Activated CD4-positive, alpha-beta T cell treated with anti-CD3 and anti-CD28 coated beads, Interleukin-2, amount 10 ng/mL, durations not matched to agents 7 days and 5 days (primary cell): ENCODE data around the gene UPK1B. TPM values are rescaled to one million over a fixed set of nuclear protein-coding genes. Genes with fewer than 3 reads are reported as not detected.
"Not testable (repeated sequence)": the region's sequence is repeated elsewhere in the genome, so short reads cannot be mapped to it uniquely, and the experiment has no call there.

Experiments used
- CTCF ChIA-PET: fragments of 350-600 bp; sonication (Branson Sonifier 250); formaldehyde crosslinking; loops from one replicate; lab custom pipeline; 2021; ENCODE audit warnings: antibody characterized with exemption; lab: Charles Lee
- POLR2A ChIA-PET: fragments of 350-600 bp; sonication (Branson Sonifier 250); formaldehyde crosslinking; loops from one replicate; lab custom pipeline; 2021; ENCODE audit warnings: antibody characterized with exemption; lab: Charles Lee
- DNase-seq: peaks from one replicate; pipeline ENCODE4 v3.0.0-alpha.2; 2020
- H3K27ac Mint-ChIP-seq: one replicate; pipeline ENCODE4 v1.8.0; 2021; ENCODE audit warnings: mild to moderate bottlenecking, moderate library complexity, mixed read lengths
- H3K27me3 Mint-ChIP-seq: one replicate; pipeline ENCODE4 v1.8.0; 2021; ENCODE audit warnings: mixed read lengths
- H3K36me3 Mint-ChIP-seq: one replicate; pipeline ENCODE4 v1.8.0; 2021; ENCODE audit warnings: low read depth, mixed read lengths
- H3K4me1 Mint-ChIP-seq: one replicate; pipeline ENCODE4 v1.8.0; 2021; ENCODE audit warnings: mixed read lengths
- H3K4me3 Mint-ChIP-seq: one replicate; pipeline ENCODE4 v1.8.0; 2021; ENCODE audit warnings: mild to moderate bottlenecking, moderate library complexity, mixed read lengths
- H3K9me3 Mint-ChIP-seq: one replicate; pipeline ENCODE4 v1.8.0; 2021; ENCODE audit warnings: mixed read lengths
- total RNA-seq, 2 experiments: library from RNA; stranded (reverse); gene quantifications; one replicate each; pipeline ENCODE4 v1.2.3, GENCODE V29; 2021

The UPK1B gene
- not detected for total RNA-seq

DNA sequence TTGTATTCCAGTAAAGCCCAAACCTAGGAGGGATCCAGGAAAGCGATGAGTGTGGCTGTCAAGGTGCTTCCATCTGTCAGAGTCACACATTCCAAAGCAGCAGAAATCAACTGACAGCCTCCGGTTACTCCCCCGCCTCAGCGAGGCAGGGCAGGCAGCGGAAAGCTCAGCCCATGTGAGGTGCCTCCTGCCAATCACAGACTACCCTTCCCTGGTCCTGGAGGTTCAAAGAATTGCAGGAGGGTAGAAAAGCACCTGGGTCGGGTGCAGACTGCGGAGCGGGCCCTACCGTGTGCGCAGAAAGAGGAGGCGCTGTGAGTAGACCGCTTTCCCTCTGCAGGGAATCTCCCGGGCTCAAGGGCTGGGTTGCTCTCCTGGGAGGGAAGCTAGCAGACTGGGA is at the start of gene UPK1B:
TSS of gene UPK1B (plus strand) at position 274 of the 400 bp plus-strand sequence. CDS start 13,144 bp downstream, outside the sequence.
- H3K27ac Mint-ChIP-seq = no peak within 1 kb of the TSS
- H3K4me1 Mint-ChIP-seq = no peaks in the 10 kb centered on the region
- H3K27me3 Mint-ChIP-seq = peaks cover 11% of the 10 kb centered on the region
- DNase-seq = no peak
- CTCF ChIA-PET = no interaction called here
- H3K36me3 Mint-ChIP-seq = no peaks in the 10 kb centered on the region
- POLR2A ChIA-PET = no interaction called here
- no peaks in the 10 kb centered on the region for H3K9me3 Mint-ChIP-seq
- H3K4me3 Mint-ChIP-seq = no peak within 1 kb of the TSS

DNA sequence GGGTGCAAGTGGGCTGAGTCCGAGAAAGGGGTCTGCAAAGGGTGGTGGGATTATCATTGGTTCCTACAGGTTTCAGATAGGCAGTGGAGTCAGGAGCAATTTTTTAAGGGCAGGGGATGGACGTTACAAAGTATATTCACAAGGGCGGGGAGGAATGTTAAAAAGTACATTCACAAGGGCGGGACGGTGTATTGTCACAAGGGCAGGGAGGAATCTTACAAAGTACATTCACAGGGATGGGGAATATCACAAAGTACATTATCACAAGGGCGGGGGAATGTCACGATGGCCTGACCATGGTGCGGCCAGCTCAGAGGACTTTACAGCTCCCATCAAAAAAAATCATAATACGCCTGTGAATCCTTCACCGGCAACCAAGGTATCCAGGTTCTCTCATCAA is 48.1 kb upstream of the UPK1B start:
- Mint-ChIP-seq H3K4me3 (no peak overlapping the region), H3K4me1 (no peaks in the 10 kb centered on the region), H3K27me3 (peaks cover 3% of the 10 kb centered on the region), H3K27ac (no peak overlapping the region), H3K36me3 (no peaks in the 10 kb centered on the region), H3K9me3 (no peaks in the 10 kb centered on the region)
- DNase-seq = no peak
- ChIA-PET POLR2A (no interaction called here), CTCF (no interaction called here)

DNA sequence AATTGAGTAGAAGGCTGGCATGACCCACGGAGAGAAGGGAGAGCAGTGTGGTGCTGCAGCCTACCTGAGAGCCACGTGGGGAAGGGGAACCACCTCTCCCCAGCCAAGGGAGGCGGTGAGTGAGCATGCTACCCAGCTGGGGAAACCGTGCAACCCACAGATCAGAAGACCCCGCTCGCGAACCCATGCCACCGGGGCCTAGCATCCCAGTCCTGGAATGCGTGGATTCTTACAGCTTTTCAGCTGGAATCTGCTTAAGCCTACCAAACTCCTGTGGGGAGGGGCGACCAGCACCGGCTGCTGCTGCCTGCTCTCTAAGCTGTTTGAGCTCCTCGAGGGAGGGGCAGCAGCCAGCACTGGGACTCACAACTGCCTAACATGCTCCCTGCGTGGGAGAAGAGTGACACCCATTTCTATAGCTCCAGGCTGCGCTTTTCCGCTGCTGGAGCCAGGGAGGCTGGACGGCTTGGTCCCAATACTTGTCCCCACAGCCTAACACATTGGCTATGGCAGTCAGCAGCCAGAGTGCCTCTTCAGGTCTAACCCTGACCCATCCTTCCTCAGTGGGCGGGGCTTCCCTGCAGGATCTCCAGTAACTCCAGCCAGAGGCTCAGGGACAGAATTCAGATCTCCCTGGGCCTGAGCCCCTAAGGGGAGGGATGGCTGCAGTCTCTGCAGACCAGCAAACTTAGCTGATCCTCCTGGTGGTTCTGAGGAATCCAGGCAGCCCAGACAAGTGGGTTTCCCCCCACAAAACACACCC is 47.5 kb upstream of the UPK1B start:
- no peak for DNase-seq
- Mint-ChIP-seq H3K36me3 (no peaks in the 10 kb centered on the region), H3K4me1 (no peaks in the 10 kb centered on the region), H3K4me3 (no peak overlapping the region), H3K9me3 (no peaks in the 10 kb centered on the region), H3K27ac (no peak overlapping the region), H3K27me3 (peaks cover 3% of the 10 kb centered on the region)
- CTCF ChIA-PET = no interaction called here
- POLR2A ChIA-PET = no interaction called here

GRCh38 chr3:119130291-119130690 is 43.1 kb upstream of the UPK1B start:
- H3K4me1 Mint-ChIP-seq, H3K27me3 Mint-ChIP-seq, H3K4me3 Mint-ChIP-seq, H3K27ac Mint-ChIP-seq, H3K36me3 Mint-ChIP-seq, DNase-seq, POLR2A ChIA-PET, H3K9me3 Mint-ChIP-seq, CTCF ChIA-PET: not testable (repeated sequence)

- H3K4me1 Mint-ChIP-seq, POLR2A ChIA-PET, H3K9me3 Mint-ChIP-seq, H3K36me3 Mint-ChIP-seq, H3K27ac Mint-ChIP-seq, H3K4me3 Mint-ChIP-seq, DNase-seq, H3K27me3 Mint-ChIP-seq: not testable (repeated sequence)
- CTCF ChIA-PET = interaction anchor here (0.6 kb wide), 1 partner anchor 248 kb away, joined by 3 read pairs; no protein-coding TSS in a partner anchor
Measured at GRCh38 chr3:119132291-119132690, 41.1 kb upstream of the UPK1B start.

DNA sequence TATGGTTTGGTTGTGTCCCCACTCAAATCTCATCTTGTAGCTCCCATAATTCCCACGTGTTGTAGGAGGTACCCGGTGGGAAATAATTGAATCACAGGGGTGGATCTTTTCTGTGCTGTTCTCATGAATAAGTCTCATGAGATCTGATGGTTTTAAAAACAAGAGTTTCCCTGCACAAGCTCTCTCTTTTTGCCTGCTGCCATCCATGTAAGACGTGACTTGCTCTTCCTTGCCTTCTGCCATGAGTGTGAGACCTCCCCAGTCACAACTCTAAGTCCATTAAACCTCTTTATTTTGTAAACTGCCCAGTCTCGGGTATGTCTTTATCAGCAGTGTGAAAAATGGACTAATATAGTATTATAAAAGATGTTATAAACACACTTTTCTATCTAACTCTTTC is 34.0 kb upstream of the UPK1B start:
- H3K27me3 Mint-ChIP-seq, H3K4me1 Mint-ChIP-seq, H3K27ac Mint-ChIP-seq, POLR2A ChIA-PET, CTCF ChIA-PET, H3K36me3 Mint-ChIP-seq, H3K4me3 Mint-ChIP-seq, H3K9me3 Mint-ChIP-seq, DNase-seq: not testable (repeated sequence)

GRCh38 chr3:119140466-119140865 is 32.9 kb upstream of the UPK1B start:
- H3K4me1 Mint-ChIP-seq = peaks cover under 1% of the 10 kb centered on the region
- H3K9me3 Mint-ChIP-seq = no peaks in the 10 kb centered on the region
- ChIA-PET CTCF (no interaction called here), POLR2A (no interaction called here)
- H3K36me3 Mint-ChIP-seq = no peaks in the 10 kb centered on the region
- no peak overlapping the region for H3K4me3 Mint-ChIP-seq
- peaks cover 3% of the 10 kb centered on the region for H3K27me3 Mint-ChIP-seq
- no peak for DNase-seq
- H3K27ac Mint-ChIP-seq = no peak overlapping the region

DNA sequence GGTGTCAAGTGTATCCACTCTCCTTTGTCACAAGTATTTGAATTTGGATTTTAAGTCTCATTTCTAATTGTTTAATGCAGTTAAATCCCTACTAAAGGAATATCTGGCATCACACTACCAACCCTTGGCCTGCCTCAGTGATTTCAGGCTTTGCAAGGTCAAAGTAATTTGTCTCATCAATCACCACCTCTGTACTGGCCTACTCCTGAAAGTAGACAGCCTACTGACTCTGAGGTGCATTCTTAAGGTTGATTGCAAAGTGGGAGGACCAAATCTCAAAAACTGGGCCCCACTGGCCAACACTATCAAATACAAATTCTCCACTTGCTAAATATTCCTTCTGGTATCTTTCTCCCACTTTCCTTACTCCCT is 28.3 kb upstream of the UPK1B start:
- no peaks in the 10 kb centered on the region for H3K36me3 Mint-ChIP-seq
- H3K27me3 Mint-ChIP-seq = no peaks in the 10 kb centered on the region
- POLR2A ChIA-PET = no interaction called here
- no peak overlapping the region for H3K4me3 Mint-ChIP-seq
- H3K9me3 Mint-ChIP-seq = no peaks in the 10 kb centered on the region
- H3K4me1 Mint-ChIP-seq = peaks cover 2% of the 10 kb centered on the region
- DNase-seq = no peak
- CTCF ChIA-PET = no interaction called here
- H3K27ac Mint-ChIP-seq = no peak overlapping the region

DNA sequence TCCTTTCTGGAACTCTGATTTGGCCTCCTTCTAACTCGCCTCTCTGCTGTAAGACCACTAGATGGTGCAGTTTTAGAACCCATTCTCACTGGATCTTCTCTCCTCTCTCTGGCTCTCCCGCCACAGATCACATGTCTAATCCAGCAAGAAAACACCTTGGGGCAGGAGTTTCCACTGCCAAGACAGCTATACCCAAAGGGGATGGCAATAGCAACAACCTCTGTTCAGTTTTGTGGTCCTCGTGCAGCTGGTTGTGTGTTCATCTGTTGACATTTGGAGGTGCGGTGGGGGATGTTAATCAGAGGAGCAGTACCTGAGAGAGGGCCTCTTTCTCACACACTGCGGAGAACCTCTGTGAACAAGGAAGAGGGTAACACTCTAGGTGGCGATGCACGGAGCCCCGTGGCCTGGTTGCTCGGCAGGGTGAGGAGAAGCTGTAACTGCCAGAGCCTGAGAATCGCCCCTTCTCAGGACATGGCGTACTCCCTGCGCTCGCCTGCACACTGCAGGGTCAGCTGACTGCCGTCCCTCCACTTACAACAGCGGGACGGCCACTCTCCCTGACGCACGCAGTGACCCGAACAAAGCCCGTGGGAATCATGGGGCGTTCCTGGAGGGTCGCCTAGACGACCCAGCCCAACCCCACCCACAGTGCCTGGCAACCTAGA is 27.8 kb upstream of the UPK1B start, which contains the start of gene TEX55:
TSS of gene TEX55 (plus strand) at position 666 of the 668 bp plus-strand sequence. CDS start 25 bp downstream, outside the sequence.
- Mint-ChIP-seq H3K27me3 (no peaks in the 10 kb centered on the region), H3K4me1 (peaks cover 2% of the 10 kb centered on the region), H3K9me3 (no peaks in the 10 kb centered on the region), H3K4me3 (no peak within 1 kb of the TSS), H3K27ac (no peak within 1 kb of the TSS), H3K36me3 (no peaks in the 10 kb centered on the region)
- POLR2A ChIA-PET = no interaction called here
- CTCF ChIA-PET = no interaction called here
- DNase-seq = peak; percentile 19

DNA sequence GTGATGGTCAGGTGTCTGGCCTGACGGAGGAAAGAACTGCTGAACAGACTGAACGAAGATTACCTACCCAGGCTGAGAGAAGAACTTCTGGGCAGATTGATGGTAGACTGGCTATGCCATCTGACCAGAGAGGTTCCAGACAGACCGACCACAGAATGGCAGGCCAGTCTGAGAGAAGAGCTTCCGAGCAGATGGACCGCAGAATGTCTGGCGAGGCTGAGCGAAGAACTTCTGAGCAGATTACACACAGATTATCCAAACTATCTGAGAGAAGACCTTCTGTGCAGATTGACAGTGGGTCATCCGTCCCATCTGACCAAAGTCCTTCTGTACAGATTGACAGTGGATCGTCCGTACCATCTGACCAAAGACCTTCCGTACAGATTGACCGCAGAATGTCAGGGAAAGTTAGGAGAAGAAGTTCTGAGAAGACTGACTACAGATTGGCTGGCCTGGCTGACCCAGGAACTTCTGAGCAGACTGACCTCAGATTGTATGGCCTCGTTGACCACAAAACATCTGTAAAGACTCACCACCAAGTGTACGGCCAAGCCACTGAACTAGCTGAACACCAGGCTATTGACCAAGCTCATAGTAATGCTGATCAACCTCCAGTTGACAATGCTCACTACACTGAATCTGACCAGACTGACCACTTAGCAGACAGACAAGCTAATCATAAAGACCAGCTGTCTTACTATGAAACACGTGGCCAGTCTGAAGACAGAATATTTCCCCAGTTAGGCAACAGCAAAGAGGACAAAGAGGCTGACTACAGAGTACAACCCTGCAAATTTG is 26.6 kb upstream of the UPK1B start:
- Mint-ChIP-seq H3K36me3 (no peaks in the 10 kb centered on the region), H3K4me3 (no peak overlapping the region), H3K4me1 (peaks cover 2% of the 10 kb centered on the region), H3K9me3 (no peaks in the 10 kb centered on the region), H3K27ac (no peak overlapping the region), H3K27me3 (no peaks in the 10 kb centered on the region)
- POLR2A ChIA-PET = no interaction called here
- CTCF ChIA-PET = interaction anchor here (1.3 kb wide), 1 partner anchor 94 kb away, joined by 4 read pairs; the partner anchor contains the start of gene B4GALT4
- no peak for DNase-seq

DNA sequence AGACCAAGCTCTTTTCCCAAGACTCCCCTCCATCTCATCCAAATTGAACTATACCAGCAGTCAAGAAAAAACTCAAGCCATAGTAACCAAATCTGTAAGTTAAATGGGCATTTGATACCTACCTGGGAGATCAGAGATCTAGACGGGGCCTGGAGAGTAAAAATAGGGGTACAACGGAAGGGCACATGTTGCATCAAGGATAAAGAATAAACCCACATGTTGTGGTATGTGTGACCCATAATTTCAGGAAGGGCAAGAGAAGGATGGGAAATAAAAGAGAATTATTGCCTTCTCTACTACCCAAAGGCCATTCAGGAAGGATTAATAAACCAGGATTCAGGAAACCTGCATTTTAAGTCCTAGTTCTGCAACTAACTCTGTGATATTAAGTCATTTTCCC is 25.9 kb upstream of the UPK1B start:
- H3K36me3 Mint-ChIP-seq = no peaks in the 10 kb centered on the region

DNA sequence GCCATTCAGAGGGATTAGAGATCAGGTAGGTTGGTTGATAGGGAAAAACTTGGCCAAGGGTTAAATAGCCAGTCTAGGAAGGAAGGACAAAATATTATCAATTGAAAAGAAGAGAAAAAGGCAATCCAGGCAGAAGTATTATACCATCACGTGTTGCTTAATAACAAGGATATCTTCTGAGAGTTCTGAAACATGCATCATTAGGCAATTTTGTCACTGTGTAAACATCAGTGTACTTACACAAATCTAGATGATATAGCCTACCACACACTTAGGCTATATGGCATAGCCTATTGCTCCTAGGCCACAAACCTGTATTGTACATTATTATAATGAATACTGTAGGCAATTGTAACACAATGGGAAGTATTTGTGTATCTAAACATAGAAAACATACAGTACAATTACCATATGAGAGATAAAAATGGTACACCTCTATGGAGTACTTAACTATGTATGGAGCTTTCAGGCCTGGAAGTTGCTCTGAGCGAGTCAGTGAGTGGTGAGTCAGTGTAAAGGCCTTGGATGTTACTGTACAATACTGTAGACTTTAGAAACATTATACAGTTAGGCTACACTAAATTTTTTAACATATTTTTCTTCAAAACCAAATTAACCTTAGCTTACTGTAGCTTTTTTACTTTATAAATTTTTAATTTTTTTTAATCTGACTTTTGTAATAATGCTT is 24.8 kb upstream of the UPK1B start:
- CTCF ChIA-PET = interaction anchor here (0.7 kb wide), 1 partner anchor 93 kb away, joined by 3 read pairs; no protein-coding TSS in a partner anchor

More for the DNA sequence above, 25.9 kb upstream of the UPK1B start:
- H3K27ac Mint-ChIP-seq = no peak overlapping the region
- no peak overlapping the region for H3K4me3 Mint-ChIP-seq
- peaks cover 2% of the 10 kb centered on the region for H3K4me1 Mint-ChIP-seq
- no peaks in the 10 kb centered on the region for H3K9me3 Mint-ChIP-seq
- ChIA-PET CTCF (interaction anchor here (1.3 kb wide), 1 partner anchor 93 kb away, joined by 4 read pairs; the partner anchor contains the start of gene B4GALT4), POLR2A (no interaction called here)
- no peak for DNase-seq
- no peaks in the 10 kb centered on the region for H3K27me3 Mint-ChIP-seq

More for the DNA sequence above, 24.8 kb upstream of the UPK1B start:
- no peak for DNase-seq
- POLR2A ChIA-PET = no interaction called here
- peaks cover 3% of the 10 kb centered on the region for H3K36me3 Mint-ChIP-seq
- H3K4me1 Mint-ChIP-seq = peaks cover 2% of the 10 kb centered on the region
- H3K4me3 Mint-ChIP-seq = no peak overlapping the region
- H3K27me3 Mint-ChIP-seq = peaks cover 3% of the 10 kb centered on the region
- no peak overlapping the region for H3K27ac Mint-ChIP-seq
- peaks cover 5% of the 10 kb centered on the region for H3K9me3 Mint-ChIP-seq
